Measurements from ENCODE around the gene KCNJ4. TPM values are rescaled to one million over a fixed set of nuclear protein-coding genes. Genes with fewer than 3 reads are reported as not detected.

The KCNJ4 gene
- total RNA-seq, 1 experiment from 2014 or later, result 0.92 TPM

DNA sequence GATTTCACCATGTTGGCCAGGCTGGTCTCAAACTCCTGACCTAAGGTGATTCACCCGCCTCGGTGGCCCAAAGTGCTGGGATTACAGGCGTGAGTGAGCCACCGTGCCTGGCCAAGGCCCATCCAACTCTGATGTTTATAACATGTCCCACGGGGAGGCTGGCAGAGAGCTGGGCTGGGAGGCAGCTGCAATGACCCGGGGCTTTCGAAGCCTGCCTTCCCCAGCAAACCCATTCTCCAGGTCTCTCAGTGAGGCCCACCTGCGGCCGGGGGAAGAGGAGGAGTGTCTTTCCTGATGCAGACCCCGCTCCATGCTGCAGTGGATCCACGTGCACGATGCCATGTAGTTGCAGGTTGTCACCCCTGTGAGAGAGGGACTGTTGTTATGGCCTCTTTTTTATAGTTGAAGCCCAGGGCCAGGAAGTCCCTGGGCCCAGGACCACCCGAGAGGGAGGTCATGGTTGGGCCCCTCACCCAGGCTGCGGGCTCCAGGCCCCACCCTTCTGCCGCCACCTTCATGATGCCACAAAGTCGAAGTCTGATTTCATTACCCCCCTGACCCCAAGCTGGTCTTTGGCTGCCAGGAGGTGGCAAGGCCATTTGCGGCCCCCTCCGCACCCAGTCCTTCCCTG lies 38.3 kb downstream of the KCNJ4 start:
- no CpG with 5 or more reads among the region's 18 CpGs for WGBS (ENCODE audit: extremely low coverage, insufficient read length, low lambda C conversion rate)
- H3K4me1 Mint-ChIP-seq, result peaks cover 12 to 27% of the 10 kb centered on the region in 2 experiments

More for the DNA sequence above, 38.3 kb downstream of the KCNJ4 start:
- H3K9ac ChIP-seq (ENCODE audit: extremely low read depth, insufficient read length, low read length), result no peak overlapping the region
- H3K23me2 ChIP-seq (ENCODE audit: insufficient read length, low read depth, low read length, poor library complexity, severe bottlenecking), result no peaks in the 10 kb centered on the region
- Mint-ChIP-seq H3K36me3 (ENCODE audit: insufficient read depth in 1 of 3, low read depth in 3 of 3) (no peaks in the 10 kb centered on the region; a peak in 1 of 7 replicates), H3K27ac (no peak overlapping the region; a peak in 1 of 7 replicates), H3K27me3 (ENCODE audit: low read depth) (no peaks in the 10 kb centered on the region; the same call in 1 of the 2 replicates), H3K4me3 (no peak overlapping the region), H3K9me3 (peaks cover 0 to 2% of the 10 kb centered on the region in 2 experiments; a peak in 1 of 5 replicates)
- H3K4ac ChIP-seq (ENCODE audit: low read depth, low read length), result no peak overlapping the region
- H3K27ac ChIP-seq (ENCODE audit: insufficient read length, low read depth, low read length), result no peak overlapping the region
- H3K79me1 ChIP-seq (ENCODE audit: insufficient read depth, low read depth, low read length, poor library complexity, severe bottlenecking), result no peaks in the 10 kb centered on the region
- H3K79me2 ChIP-seq (ENCODE audit: insufficient read depth, low read length), result no peaks in the 10 kb centered on the region
- no peak overlapping the region for H4K5ac ChIP-seq (ENCODE audit: insufficient read length, low read depth, low read length)
- no peak overlapping the region for H4K8ac ChIP-seq (replicated peaks; ENCODE audit: insufficient read length, low read depth, low read length)
- no peaks in the 10 kb centered on the region for H4K20me1 ChIP-seq (ENCODE audit: control insufficient read depth, insufficient read depth, insufficient read length)
- H2BK20ac ChIP-seq (ENCODE audit: low read depth, low read length, poor library complexity, severe bottlenecking), result no peak overlapping the region
- no peak overlapping the region for H3K18ac ChIP-seq (ENCODE audit: insufficient read length, low read depth, low read length)
- DNase-seq, result no peak
- no peak overlapping the region for H3K4me2 ChIP-seq (ENCODE audit: insufficient read depth, insufficient read length, low read length)
- H3K4me1 ChIP-seq (ENCODE audit: insufficient read depth, low read length), result no peaks in the 10 kb centered on the region; the same call in 1 of the 2 replicates
- H2AFZ ChIP-seq (ENCODE audit: low read length), result no peak overlapping the region
- no peaks in the 10 kb centered on the region for H3K9me3 ChIP-seq (ENCODE audit: control insufficient read depth, low read depth, low read length)
- no peak overlapping the region for H3T11ph ChIP-seq (ENCODE audit: low read length)
- H2BK120ac ChIP-seq (ENCODE audit: low read depth, low read length, poor library complexity, severe bottlenecking), result no peak overlapping the region
- no peak overlapping the region for H3K14ac ChIP-seq (ENCODE audit: insufficient read depth, low read length)
- no peak overlapping the region for H4K91ac ChIP-seq (ENCODE audit: insufficient read length, low read depth, low read length)
- no peak overlapping the region for H2BK12ac ChIP-seq (ENCODE audit: insufficient read length, low read depth, low read length)
- no peak overlapping the region for H2BK5ac ChIP-seq (ENCODE audit: insufficient read length, low read length)
- H2AK5ac ChIP-seq (ENCODE audit: insufficient read length, low read length), result no peak overlapping the region
- TF ChIP-seq, protein P1, sequence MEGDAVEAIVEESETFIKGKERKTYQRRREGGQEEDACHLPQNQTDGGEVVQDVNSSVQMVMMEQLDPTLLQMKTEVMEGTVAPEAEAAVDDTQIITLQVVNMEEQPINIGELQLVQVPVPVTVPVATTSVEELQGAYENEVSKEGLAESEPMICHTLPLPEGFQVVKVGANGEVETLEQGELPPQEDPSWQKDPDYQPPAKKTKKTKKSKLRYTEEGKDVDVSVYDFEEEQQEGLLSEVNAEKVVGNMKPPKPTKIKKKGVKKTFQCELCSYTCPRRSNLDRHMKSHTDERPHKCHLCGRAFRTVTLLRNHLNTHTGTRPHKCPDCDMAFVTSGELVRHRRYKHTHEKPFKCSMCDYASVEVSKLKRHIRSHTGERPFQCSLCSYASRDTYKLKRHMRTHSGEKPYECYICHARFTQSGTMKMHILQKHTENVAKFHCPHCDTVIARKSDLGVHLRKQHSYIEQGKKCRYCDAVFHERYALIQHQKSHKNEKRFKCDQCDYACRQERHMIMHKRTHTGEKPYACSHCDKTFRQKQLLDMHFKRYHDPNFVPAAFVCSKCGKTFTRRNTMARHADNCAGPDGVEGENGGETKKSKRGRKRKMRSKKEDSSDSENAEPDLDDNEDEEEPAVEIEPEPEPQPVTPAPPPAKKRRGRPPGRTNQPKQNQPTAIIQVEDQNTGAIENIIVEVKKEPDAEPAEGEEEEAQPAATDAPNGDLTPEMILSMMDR (conservative IDR thresholded peaks at IDR 0.05), result no peak
- no peak overlapping the region for H3K56ac ChIP-seq (ENCODE audit: insufficient read length, low read depth, low read length)
- no peak overlapping the region for H3K23ac ChIP-seq (ENCODE audit: insufficient read length, low read depth, low read length)
- no peak overlapping the region for H2BK15ac ChIP-seq (ENCODE audit: low read depth, low read length)
- H3K27me3 ChIP-seq (ENCODE audit: insufficient read depth, low read length), result no peaks in the 10 kb centered on the region

All from H9 (cell line).